ENCODE results near the gene NTNG1. TPM values are rescaled to one million over a fixed set of nuclear protein-coding genes. Genes with fewer than 3 reads are reported as not detected.
A peak's percentile ranks its signal among the peaks of the same experiment; 100 is the strongest.

The NTNG1 gene
- total and polyA plus RNA-seq, 2 of the 13 experiments (the other 11 are each of a cell fraction or from before 2014, with no cell fraction given), result not detected

GRCh38 chr1:107526524-107527198 is 385.8 kb downstream of the NTNG1 start (continued):
- no peak for TF ChIP-seq SOX6 (IDR thresholded peaks at IDR 0.05)
- peak; percentile 100 for TF ChIP-seq SOX6 (CRISPR knock-in tag; IDR thresholded peaks at IDR 0.05)
- TF ChIP-seq RNF2 (conservative IDR thresholded peaks at IDR 0.05; ENCODE audit: low read depth), result no peak
- no peak for TF ChIP-seq TERF1 (CRISPR knock-in tag; IDR thresholded peaks at IDR 0.05)
- no peak for TF ChIP-seq ZNF446 (CRISPR knock-in tag; IDR thresholded peaks at IDR 0.05)
- peak; percentile 64; the same call in 1 of the 2 replicates for TF ChIP-seq HIC2 (CRISPR knock-in tag; IDR thresholded peaks at IDR 0.05; ENCODE audit: low read depth)
- TF ChIP-seq NFYB (CRISPR knock-in tag; IDR thresholded peaks at IDR 0.05), result no peak
- TF ChIP-seq ZFP1 (CRISPR knock-in tag; IDR thresholded peaks at IDR 0.05), result peak; percentile 78
- peak; percentile 83 for TF ChIP-seq FOSL2 (CRISPR knock-in tag; IDR thresholded peaks at IDR 0.05)
- TF ChIP-seq YEATS4 (CRISPR knock-in tag; IDR thresholded peaks at IDR 0.05; ENCODE audit: borderline replicate concordance), result peak; percentile 45; the same call in 1 of the 2 replicates
- no peak for TF ChIP-seq ZNF562 (CRISPR knock-in tag; IDR thresholded peaks at IDR 0.05; ENCODE audit: borderline replicate concordance)
- no peak for TF ChIP-seq FUBP1 (CRISPR knock-in tag; IDR thresholded peaks at IDR 0.05; ENCODE audit: borderline replicate concordance)
- peak; percentile 90 for TF ChIP-seq ZMYM4 (CRISPR knock-in tag; IDR thresholded peaks at IDR 0.05)
- no peak for TF ChIP-seq NBN (conservative IDR thresholded peaks at IDR 0.05)
- TF ChIP-seq PRDM10 (CRISPR knock-in tag; IDR thresholded peaks at IDR 0.05; ENCODE audit: low read depth), result peak; percentile 73; the same call in 1 of the 2 replicates
- TF ChIP-seq UBTF (CRISPR knock-in tag; IDR thresholded peaks at IDR 0.05), result no peak
- TF ChIP-seq ISL2 (CRISPR knock-in tag; IDR thresholded peaks at IDR 0.05), result peak; percentile 98
- TF ChIP-seq ZBTB7B (CRISPR knock-in tag; IDR thresholded peaks at IDR 0.05), result peak; percentile 92
- TF ChIP-seq SETDB1 (CRISPR knock-in tag; IDR thresholded peaks at IDR 0.05; ENCODE audit: borderline replicate concordance), result no peak
- no peak for TF ChIP-seq ZNF546 (CRISPR knock-in tag; conservative IDR thresholded peaks at IDR 0.05)
